ENCODE measurements around the gene ZFX.

Gene ZFX

DNA sequence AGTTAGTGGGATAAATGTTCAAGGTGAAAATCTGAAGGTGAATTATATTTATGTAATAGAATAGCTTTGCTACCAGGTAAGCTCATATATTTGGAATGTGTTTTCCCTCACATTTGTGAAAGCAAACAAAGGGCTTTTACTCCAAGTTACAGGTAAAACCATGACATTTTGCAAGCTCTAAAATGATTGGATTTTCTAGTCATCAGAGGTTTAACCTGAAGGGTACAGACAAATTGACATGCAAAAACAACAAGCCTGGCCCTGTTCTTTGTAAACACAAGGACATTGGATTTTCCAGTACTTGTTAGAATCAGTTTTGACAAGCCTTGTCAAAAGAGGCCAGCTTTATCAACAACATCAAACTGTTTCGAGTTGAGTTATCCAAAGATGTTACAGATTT lies 51.7 kb downstream of the ZFX start:
- TF ChIP-seq, protein P1, sequence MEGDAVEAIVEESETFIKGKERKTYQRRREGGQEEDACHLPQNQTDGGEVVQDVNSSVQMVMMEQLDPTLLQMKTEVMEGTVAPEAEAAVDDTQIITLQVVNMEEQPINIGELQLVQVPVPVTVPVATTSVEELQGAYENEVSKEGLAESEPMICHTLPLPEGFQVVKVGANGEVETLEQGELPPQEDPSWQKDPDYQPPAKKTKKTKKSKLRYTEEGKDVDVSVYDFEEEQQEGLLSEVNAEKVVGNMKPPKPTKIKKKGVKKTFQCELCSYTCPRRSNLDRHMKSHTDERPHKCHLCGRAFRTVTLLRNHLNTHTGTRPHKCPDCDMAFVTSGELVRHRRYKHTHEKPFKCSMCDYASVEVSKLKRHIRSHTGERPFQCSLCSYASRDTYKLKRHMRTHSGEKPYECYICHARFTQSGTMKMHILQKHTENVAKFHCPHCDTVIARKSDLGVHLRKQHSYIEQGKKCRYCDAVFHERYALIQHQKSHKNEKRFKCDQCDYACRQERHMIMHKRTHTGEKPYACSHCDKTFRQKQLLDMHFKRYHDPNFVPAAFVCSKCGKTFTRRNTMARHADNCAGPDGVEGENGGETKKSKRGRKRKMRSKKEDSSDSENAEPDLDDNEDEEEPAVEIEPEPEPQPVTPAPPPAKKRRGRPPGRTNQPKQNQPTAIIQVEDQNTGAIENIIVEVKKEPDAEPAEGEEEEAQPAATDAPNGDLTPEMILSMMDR (conservative IDR thresholded peaks at IDR 0.05; ENCODE audit: low read depth, low read length): no peak
- no peak for DNase-seq (ENCODE audit: low read depth)
- H3K4me3 ChIP-seq (ENCODE audit: low read length): no peak overlapping the region

DNA sequence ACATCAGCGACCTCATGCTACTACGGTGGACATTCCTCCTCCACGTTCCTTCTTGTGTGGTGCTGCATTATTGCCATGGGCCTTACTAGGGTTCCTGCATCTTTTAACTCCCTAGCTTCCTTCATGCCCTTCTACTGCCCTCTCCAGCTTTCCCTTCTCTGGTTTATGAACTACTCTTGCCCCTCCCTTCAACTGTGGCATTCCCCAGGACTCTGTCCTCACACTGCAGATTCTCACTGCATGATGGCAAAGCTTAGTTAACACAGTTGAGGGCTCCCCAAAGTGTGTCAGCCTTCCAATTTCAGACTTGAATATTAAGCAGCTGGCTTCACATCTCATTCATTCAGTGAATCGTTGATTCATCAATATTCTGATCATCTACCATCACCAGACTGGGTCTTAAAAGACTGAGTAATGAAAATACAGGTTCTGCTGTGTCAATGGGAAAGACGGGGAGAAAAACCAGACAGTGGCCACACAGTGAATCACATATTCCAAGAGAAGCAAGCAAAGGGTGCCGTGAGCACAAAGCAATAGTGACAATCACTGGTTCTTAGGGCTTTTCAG lies 53.0 kb downstream of the ZFX start:
- TF ChIP-seq, protein P1 (conservative IDR thresholded peaks at IDR 0.05; ENCODE audit: low read depth, low read length): no peak
- DNase-seq (ENCODE audit: low read depth): no peak
- H3K4me3 ChIP-seq (ENCODE audit: low read length): no peak overlapping the region

DNA sequence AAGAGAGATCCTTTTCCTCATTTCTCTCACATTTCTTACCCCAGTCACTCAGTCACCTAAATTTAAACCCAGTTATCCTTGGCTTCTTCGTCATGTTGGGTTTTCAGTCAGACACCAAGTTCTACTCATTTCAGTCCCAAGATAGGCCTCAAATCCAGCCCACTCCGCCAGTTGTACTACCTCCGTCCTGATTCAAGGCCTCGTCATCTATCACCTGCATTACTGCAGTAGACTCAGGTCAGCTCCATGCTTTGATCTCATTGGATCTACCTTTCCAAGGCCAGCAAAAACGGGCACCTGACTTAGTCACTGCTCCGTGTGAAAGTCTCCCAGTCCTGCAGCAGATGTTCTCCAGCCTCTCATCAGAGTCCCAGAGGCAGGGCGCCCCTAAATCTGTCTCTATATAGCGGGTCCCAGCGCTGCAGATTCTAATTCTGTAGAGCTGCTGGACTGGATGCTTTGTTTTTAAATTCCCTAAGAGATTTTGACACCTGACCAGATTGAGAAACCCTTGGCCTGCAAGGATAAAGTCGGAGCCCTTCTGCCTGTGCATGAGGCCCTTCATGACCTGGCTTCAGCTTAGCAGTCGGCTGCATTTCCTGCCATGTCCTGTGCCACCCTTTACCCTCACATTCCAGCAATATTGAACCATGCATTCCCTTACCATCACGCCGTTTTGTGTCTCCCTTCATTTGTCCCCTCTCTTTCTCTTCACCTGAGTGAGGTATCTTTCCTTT lies 53.7 kb downstream of the ZFX start:
- no peak for DNase-seq (ENCODE audit: low read depth)
- H3K4me3 ChIP-seq (ENCODE audit: low read length): no peak overlapping the region
- TF ChIP-seq, protein P1 (conservative IDR thresholded peaks at IDR 0.05; ENCODE audit: low read depth, low read length): no peak

DNA sequence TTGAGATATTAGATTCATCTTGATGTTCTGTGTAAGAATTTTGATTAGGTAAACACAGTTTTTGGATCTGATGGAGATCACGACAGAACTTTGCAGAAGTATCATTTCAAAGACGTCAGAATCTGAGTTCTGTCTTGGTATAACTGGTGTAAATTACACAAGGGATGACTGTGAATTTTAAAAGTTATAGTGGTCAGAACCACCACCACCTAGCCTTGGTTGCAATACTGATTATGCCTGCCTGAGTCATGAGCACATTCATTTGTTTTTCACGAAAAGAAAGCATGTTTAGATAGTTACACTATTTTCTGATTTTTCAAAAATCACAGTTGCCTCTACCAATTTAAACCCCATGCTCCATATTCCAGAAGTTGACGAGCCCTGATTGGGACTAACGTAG lies 54.8 kb downstream of the ZFX start:
- TF ChIP-seq, protein P1 (conservative IDR thresholded peaks at IDR 0.05; ENCODE audit: low read depth, low read length): no peak
- DNase-seq (ENCODE audit: low read depth): no peak
- H3K4me3 ChIP-seq (ENCODE audit: low read length): no peak overlapping the region

DNA sequence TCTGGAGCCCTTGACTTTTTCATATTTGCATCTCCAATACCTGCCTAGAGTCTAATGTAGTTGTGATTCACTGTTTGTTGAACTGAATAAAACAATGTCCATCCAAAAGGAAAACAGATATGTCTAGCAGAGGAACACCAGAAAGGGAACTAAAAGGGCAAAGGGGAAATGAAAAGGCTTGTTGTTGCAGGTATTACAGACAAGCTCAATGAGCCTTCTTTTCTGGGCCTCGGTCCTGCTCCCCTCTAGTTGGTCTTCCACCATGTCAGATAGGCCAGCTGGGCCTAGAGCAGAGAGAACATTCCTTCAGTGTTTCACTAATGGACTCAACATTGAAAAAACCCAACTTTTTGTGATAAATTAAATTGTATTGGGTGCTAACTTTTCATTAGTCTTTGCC lies 55.4 kb downstream of the ZFX start:
- no peak overlapping the region for H3K4me3 ChIP-seq (ENCODE audit: low read length)
- TF ChIP-seq, protein P1 (conservative IDR thresholded peaks at IDR 0.05; ENCODE audit: low read depth, low read length): no peak
- DNase-seq (ENCODE audit: low read depth): no peak

DNA sequence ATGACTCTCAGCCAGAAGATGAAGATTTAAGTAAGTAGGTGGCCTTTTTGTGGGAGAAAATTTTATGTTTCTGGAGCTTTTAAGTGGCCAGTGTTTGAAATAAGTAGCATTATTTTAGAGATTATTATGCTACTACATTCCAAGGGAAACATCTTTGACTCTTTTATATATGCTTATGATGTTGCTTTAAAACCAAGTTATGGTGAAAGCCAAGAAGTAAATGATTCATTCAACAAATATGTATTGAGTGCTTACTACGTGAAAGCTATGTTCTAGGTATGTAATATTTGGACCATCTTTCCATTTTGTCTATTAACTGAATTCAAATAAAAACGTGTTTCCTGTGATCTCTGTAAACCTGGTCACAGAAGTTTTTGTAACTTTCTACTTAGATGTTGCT lies 58.3 kb downstream of the ZFX start:
- no peak for DNase-seq (ENCODE audit: low read depth)
- TF ChIP-seq, protein P1 (conservative IDR thresholded peaks at IDR 0.05; ENCODE audit: low read depth, low read length): no peak
- no peak overlapping the region for H3K4me3 ChIP-seq (ENCODE audit: low read length)

Data from retinal pigment epithelial cell (primary cell).